Gastroesophageal sphincter (tissue), 4 donors: ENCODE results near the gene ENOX1. TPM values are rescaled to one million over a fixed set of nuclear protein-coding genes. Genes with fewer than 3 reads are reported as not detected.

Experiments used
- ATAC-seq: fragments of 150-250 bp; one replicate; pipeline ENCODE4 v1.9.1; 2016; ENCODE audit warnings: mild to moderate bottlenecking, moderate library complexity
- H3K27ac ChIP-seq, 4 donors: fragments of 200-600 bp; sonication (generic) in 3 of 4; 1 replicate in 3 of 4; 2 replicates in 1 of 4; pipeline ENCODE4 v1.5.1; 2016 to 2019
- H3K27me3 ChIP-seq: fragments of 200-600 bp; sonication (generic); one replicate; pipeline ENCODE4 v1.5.1; 2019
- H3K36me3 ChIP-seq, 2 donors: fragments of 200-600 bp; sonication (generic); one replicate each; pipeline ENCODE4 v1.5.1; 2019; ENCODE audit warnings: control low read depth in 1 of 2
- H3K4me1 ChIP-seq, 3 donors: fragments of 200-600 bp; sonication (generic); 1 replicate in 2 of 3; 2 replicates in 1 of 3; pipeline ENCODE4 v1.5.1; 2016 to 2019; ENCODE audit warnings: control low read depth in 2 of 3
- H3K4me3 ChIP-seq, 2 donors: fragments of 200-600 bp; sonication (generic); one replicate each; pipeline ENCODE4 v1.5.1; 2019; ENCODE audit warnings: mild to moderate bottlenecking in 1 of 2, moderate library complexity in 1 of 2
- H3K9me3 ChIP-seq, 3 donors: fragments of 200-600 bp; sonication (generic); one replicate each; pipeline ENCODE4 v1.5.1; 2017 to 2019; ENCODE audit warnings: control low read depth in 2 of 3
- EP300 ChIP-seq: sonication (generic); formaldehyde crosslinking; IDR thresholded peaks from one replicate; pipeline ENCODE4 v1.6.1; 2017; ENCODE audit warnings: antibody characterized with exemption, mild to moderate bottlenecking
- POLR2A ChIP-seq, 2 donors: fragments of 450-650 bp; IDR thresholded peaks; one replicate each; pipeline ENCODE4 v1.6.1; 2017; ENCODE audit warnings: antibody characterized with exemption in 2 of 2, mild to moderate bottlenecking in 2 of 2, moderate library complexity in 1 of 2
- POLR2AphosphoS5 ChIP-seq: sonication (generic); formaldehyde crosslinking; IDR thresholded peaks from one replicate; pipeline ENCODE4 v1.6.1; 2017; ENCODE audit warnings: antibody characterized with exemption
- WGBS, 2 donors: methylation state at CpG; one replicate each; pipeline ENCODE4 v1.1.5; 2018; ENCODE audit warnings: low coverage in 1 of 2; 5-methylcytosine and 5-hydroxymethylcytosine counted together
- total RNA-seq, 4 donors: library from RNA; depleted of rRNA; stranded (reverse); fragments of >200 nt; gene quantifications; one replicate each; pipeline ENCODE4 v1.1.0, GENCODE V29; 2016
- TF ChIP-seq, protein P1 (sequence below), 4 experiments: fragments of 200-600 bp in 2 of 4; fragments of 450-650 bp in 2 of 4; sonication (generic) in 1 of 4; IDR thresholded peaks; one replicate each; pipeline ENCODE4 v1.5.1; 2017 to 2019; ENCODE audit warnings: antibody characterized with exemption in 4 of 4, mild to moderate bottlenecking in 2 of 4, moderate library complexity in 2 of 4

The ENOX1 gene
- total RNA-seq, 4 donors from 2014 or later: 1.8 to 11.6 (median 9.4) TPM

DNA sequence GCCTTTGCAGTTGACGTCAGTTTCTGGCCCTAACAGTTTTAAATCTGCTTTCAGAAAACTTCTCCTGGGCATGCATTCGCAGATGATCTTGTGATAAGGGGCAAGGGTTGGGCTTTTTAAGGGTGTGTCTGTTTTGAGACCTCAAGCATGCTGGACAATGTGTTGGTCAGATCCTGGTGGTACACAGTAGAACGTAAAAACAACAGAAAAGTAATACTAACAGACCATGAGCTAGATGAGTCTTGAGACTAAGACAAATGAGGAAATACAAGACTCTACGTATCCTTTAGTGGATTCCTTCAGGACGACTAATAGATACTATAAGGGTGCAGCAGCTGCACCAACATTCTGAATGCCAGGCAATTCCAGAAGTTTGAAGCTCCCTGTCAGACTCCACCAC lies 525.8 kb downstream of the ENOX1 start:
- WGBS, 2 donors: 75 to 85% methylated on average over 3 to 5 of the region's 5 CpGs
- no peaks in the 10 kb centered on the region for H3K27me3 ChIP-seq

DNA sequence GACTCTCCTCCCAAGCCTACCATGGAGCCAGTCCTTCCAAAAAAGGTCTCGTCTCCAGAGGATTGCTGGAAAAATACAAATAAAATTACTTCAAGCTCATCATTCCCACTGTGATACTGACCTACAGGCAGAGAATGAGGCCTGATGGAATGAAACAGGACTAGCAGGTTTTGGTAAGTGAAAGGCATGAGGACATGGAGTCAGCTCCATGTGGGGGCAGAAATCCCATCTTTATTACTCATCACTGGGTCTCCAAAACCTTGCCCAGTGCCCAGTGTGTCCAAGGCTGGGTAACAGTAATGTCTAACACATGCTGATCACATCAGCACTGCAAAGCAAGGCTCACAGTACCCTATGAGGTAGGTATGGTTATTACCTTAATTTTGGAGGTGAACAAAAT lies 528.0 kb downstream of the ENOX1 start:
- Histone ChIP-seq H3K27ac (no peak overlapping the region), H3K36me3 (peaks cover 0 to 5% of the 10 kb centered on the region in 2 donors), H3K9me3 (no peaks in the 10 kb centered on the region), H3K4me3 (no peak overlapping the region), H3K27me3 (no peaks in the 10 kb centered on the region), H3K4me1 (no peaks in the 10 kb centered on the region)
- TF ChIP-seq POLR2AphosphoS5: no peak
- TF ChIP-seq EP300: no peak
- TF ChIP-seq, protein P1, sequence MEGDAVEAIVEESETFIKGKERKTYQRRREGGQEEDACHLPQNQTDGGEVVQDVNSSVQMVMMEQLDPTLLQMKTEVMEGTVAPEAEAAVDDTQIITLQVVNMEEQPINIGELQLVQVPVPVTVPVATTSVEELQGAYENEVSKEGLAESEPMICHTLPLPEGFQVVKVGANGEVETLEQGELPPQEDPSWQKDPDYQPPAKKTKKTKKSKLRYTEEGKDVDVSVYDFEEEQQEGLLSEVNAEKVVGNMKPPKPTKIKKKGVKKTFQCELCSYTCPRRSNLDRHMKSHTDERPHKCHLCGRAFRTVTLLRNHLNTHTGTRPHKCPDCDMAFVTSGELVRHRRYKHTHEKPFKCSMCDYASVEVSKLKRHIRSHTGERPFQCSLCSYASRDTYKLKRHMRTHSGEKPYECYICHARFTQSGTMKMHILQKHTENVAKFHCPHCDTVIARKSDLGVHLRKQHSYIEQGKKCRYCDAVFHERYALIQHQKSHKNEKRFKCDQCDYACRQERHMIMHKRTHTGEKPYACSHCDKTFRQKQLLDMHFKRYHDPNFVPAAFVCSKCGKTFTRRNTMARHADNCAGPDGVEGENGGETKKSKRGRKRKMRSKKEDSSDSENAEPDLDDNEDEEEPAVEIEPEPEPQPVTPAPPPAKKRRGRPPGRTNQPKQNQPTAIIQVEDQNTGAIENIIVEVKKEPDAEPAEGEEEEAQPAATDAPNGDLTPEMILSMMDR (IDR thresholded peaks at IDR 0.05): no peak
- no peak for TF ChIP-seq POLR2A (IDR thresholded peaks at IDR 0.05)
- no peak for ATAC-seq
- 91 to 100% methylated on average over 1 of the region's 1 CpG for WGBS, 2 donors

More for the DNA sequence above, 525.8 kb downstream of the ENOX1 start:
- ATAC-seq: no peak
- Histone ChIP-seq H3K4me1 (no peaks in the 10 kb centered on the region), H3K9me3 (no peaks in the 10 kb centered on the region), H3K27ac (no peak overlapping the region), H3K36me3 (peaks cover 0 to 5% of the 10 kb centered on the region in 2 donors), H3K4me3 (no peak overlapping the region)
- TF ChIP-seq, protein P1 (IDR thresholded peaks at IDR 0.05): no peak
- TF ChIP-seq POLR2A (IDR thresholded peaks at IDR 0.05) (no peak), EP300 (no peak), POLR2AphosphoS5 (no peak)

DNA sequence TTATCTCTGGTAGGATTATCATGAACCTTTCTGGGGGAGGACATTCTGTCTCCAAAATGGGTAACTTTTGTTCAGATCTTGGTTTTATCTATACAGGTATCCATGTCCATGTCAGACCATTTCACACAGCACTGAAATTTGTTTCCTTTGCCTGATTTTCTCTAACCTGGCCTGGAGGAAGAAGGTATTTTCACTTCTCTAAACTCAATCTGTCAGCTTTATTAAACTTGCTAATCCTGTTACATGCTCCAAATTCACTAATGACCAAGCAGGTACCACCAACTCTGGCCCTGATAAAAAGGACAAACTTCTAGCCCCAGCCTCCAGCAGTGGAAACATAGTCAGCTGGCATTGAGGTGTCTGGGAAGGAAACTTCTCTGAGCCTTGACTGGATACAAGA lies 529.0 kb downstream of the ENOX1 start:
- no peak overlapping the region for H3K4me3 ChIP-seq
- H3K4me1 ChIP-seq: no peaks in the 10 kb centered on the region
- no peak overlapping the region for H3K27ac ChIP-seq
- H3K27me3 ChIP-seq: no peaks in the 10 kb centered on the region
- TF ChIP-seq EP300: no peak
- TF ChIP-seq, protein P1 (IDR thresholded peaks at IDR 0.05): no peak
- TF ChIP-seq POLR2A (IDR thresholded peaks at IDR 0.05): no peak
- TF ChIP-seq POLR2AphosphoS5: no peak
- no peaks in the 10 kb centered on the region for H3K9me3 ChIP-seq
- ATAC-seq: no peak
- H3K36me3 ChIP-seq: peaks cover 0 to 5% of the 10 kb centered on the region in 2 donors

GRCh38 chr13:43251961-43252360 lies 534.8 kb downstream of the ENOX1 start:
- no peaks in the 10 kb centered on the region for H3K9me3 ChIP-seq
- H3K36me3 ChIP-seq: no peaks in the 10 kb centered on the region
- no peak overlapping the region for H3K4me3 ChIP-seq
- TF ChIP-seq POLR2AphosphoS5: no peak
- TF ChIP-seq EP300: no peak
- no peak for TF ChIP-seq POLR2A (IDR thresholded peaks at IDR 0.05)
- TF ChIP-seq, protein P1 (IDR thresholded peaks at IDR 0.05): no peak
- H3K27me3 ChIP-seq: no peaks in the 10 kb centered on the region
- H3K27ac ChIP-seq: no peak overlapping the region
- no peak for ATAC-seq
- H3K4me1 ChIP-seq: no peaks in the 10 kb centered on the region
- 83 to 90% methylated on average over 2 to 5 of the region's 5 CpGs for WGBS, 2 donors

DNA sequence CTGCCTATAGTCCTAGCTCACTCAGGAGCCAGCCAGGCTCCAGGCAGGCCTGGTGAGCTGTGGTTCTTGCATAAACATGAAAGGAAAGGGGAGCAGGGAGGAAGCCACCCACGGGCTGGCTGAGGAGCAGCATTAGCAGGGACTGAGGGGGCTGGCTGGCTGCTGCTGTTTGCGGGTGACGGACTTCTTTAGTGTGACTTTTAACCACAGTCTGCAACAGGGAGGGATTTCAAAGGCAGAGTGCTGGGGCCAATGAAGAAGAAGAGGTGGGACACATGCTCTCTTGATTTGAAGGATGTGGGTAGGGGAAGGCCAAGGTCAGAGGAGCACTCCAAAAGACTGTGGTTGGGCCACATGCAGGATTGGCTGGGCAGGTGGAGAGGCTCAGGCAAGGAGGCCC lies 540.4 kb downstream of the ENOX1 start:
- TF ChIP-seq, protein P1 (IDR thresholded peaks at IDR 0.05): no peak
- no peak for TF ChIP-seq POLR2AphosphoS5
- no peak for TF ChIP-seq EP300
- no peak for TF ChIP-seq POLR2A (IDR thresholded peaks at IDR 0.05)
- Histone ChIP-seq H3K27ac (no peak overlapping the region), H3K4me3 (no peak overlapping the region), H3K4me1 (no peaks in the 10 kb centered on the region), H3K27me3 (no peaks in the 10 kb centered on the region), H3K36me3 (no peaks in the 10 kb centered on the region), H3K9me3 (no peaks in the 10 kb centered on the region)
- WGBS, 2 donors: no CpG with 5 or more reads among the region's 3 CpGs
- ATAC-seq: no peak
